Endothelial cell of umbilical vein (primary cell): ENCODE results near the gene SMARCC2. TPM values are rescaled to one million over a fixed set of nuclear protein-coding genes. Genes with fewer than 3 reads are reported as not detected.

Experiments
- BruUV-seq: library from RNA; stranded (reverse); fragments of 400-500 nt; replicated peaks from 2 replicates; lab custom pipeline; 2021; lab: Mats Ljungman, UMichigan
- CTCF ChIA-PET: fragments of 300-600, 350-600 bp; sonication (Branson Sonifier 250); formaldehyde crosslinking; loops from one replicate; lab custom pipeline; 2021; ENCODE audit warnings: antibody characterized with exemption, inconsistent platforms; lab: Charles Lee
- POLR2A ChIA-PET: fragments of 300-600, 350-600 bp; sonication (Branson Sonifier 250); formaldehyde crosslinking; loops from one replicate; lab custom pipeline; 2021; ENCODE audit warnings: antibody characterized with exemption, inconsistent platforms; lab: Charles Lee
- DNase-seq: peaks from one replicate; pipeline ENCODE4 v3.0.0-alpha.2; 2011; ENCODE audit warnings: low read depth, low spot score
- FAIRE-seq: peaks from 2 replicates; lab custom pipeline; 2011; peaks lifted over from hg19 to GRCh38; lab: Jason Lieb, UNC
- H2AFZ ChIP-seq: 2 replicates; pipeline ENCODE4 v1.6.0; 2012; ENCODE audit warnings: low read depth, low read length, control low read depth, inconsistent platforms
- H3K27ac ChIP-seq: 2 replicates; pipeline ENCODE4 v1.5.1; 2011; ENCODE audit warnings: low read depth, mild to moderate bottlenecking, control low read depth, low read length, moderate library complexity; ENCODE audit not compliant: insufficient read depth
- H3K27me3 ChIP-seq, 2 experiments: 2 replicates each; pipeline versions ENCODE4 v1.6.0 to v1.6.1; 2011; ENCODE audit warnings: low read length in 2 of 2, mixed read lengths in 1 of 2; ENCODE audit not compliant: control insufficient read depth in 2 of 2, insufficient read depth in 2 of 2
- H3K36me3 ChIP-seq, 2 experiments: 2 replicates in 1 of 2; 3 replicates in 1 of 2; pipeline ENCODE4 v1.5.1; 2011; ENCODE audit warnings: low read length in 2 of 2, mild to moderate bottlenecking in 1 of 2, moderate library complexity in 1 of 2; ENCODE audit not compliant: control insufficient read depth in 2 of 2, insufficient read depth in 2 of 2; ENCODE audit errors: extremely low read depth in 1 of 2
- H3K4me1 ChIP-seq: 3 replicates; pipeline ENCODE4 v1.5.1; 2011; ENCODE audit warnings: mild to moderate bottlenecking, low read length; ENCODE audit not compliant: control insufficient read depth, insufficient read depth; ENCODE audit errors: extremely low read depth
- H3K4me2 ChIP-seq: 2 replicates; pipeline ENCODE4 v1.6.1; 2011; ENCODE audit warnings: low read length, control low read depth, mixed read lengths; ENCODE audit not compliant: insufficient read depth
- H3K4me3 ChIP-seq, 3 experiments: fragments of 200-600 bp in 1 of 3; sonication (generic), shearing (Covaris generic) in 1 of 3; replicated peaks in 1 of 3; 2 replicates each; pipeline ENCODE4 v1.5.1; 2011 to 2016; ENCODE audit warnings: control low read depth in 3 of 3, low read length in 3 of 3, mild to moderate bottlenecking in 2 of 3, inconsistent platforms in 1 of 3, low read depth in 1 of 3, moderate library complexity in 1 of 3; ENCODE audit not compliant: insufficient read depth in 1 of 3
- H3K79me2 ChIP-seq: 2 replicates; pipeline ENCODE4 v1.6.0; 2012; ENCODE audit warnings: low read length, inconsistent platforms; ENCODE audit not compliant: control insufficient read depth, insufficient read depth
- H3K9ac ChIP-seq: replicated peaks from 2 replicates; pipeline ENCODE3; 2011; ENCODE audit warnings: low read length, control low read depth; ENCODE audit not compliant: insufficient read depth; ENCODE audit errors: extremely low read depth
- H3K9me1 ChIP-seq: replicated peaks from 3 replicates; pipeline ENCODE4 v1.6.0; 2011; ENCODE audit warnings: mild to moderate bottlenecking, low read length; ENCODE audit not compliant: control insufficient read depth, insufficient read depth; ENCODE audit errors: extremely low read depth
- H3K9me3 ChIP-seq: replicated peaks from 2 replicates; pipeline ENCODE4 v1.5.1; 2012; ENCODE audit warnings: low read length, inconsistent platforms; ENCODE audit not compliant: control insufficient read depth, insufficient read depth
- H4K20me1 ChIP-seq: replicated peaks from 2 replicates; pipeline ENCODE3; 2011; ENCODE audit warnings: mild to moderate bottlenecking, low read length; ENCODE audit not compliant: control insufficient read depth, insufficient read depth; ENCODE audit errors: extremely low read depth
- EZH2 ChIP-seq: IDR thresholded peaks from 2 replicates; pipeline ENCODE4 v1.6.1; 2012; ENCODE audit warnings: borderline replicate concordance, low read depth, mild to moderate bottlenecking, moderate library complexity, low read length, inconsistent platforms; ENCODE audit not compliant: severe bottlenecking
- FOS ChIP-seq: IDR thresholded peaks from 2 replicates; pipeline ENCODE4 v1.6.1; 2011; ENCODE audit warnings: mild to moderate bottlenecking, low read length, moderate library complexity, borderline replicate concordance; ENCODE audit not compliant: insufficient read depth
- GATA2 ChIP-seq: IDR thresholded peaks from 2 replicates; pipeline ENCODE4 v1.7.0; 2011; ENCODE audit warnings: low read depth, mild to moderate bottlenecking, moderate library complexity, mixed read lengths, low read length; ENCODE audit not compliant: insufficient read length, insufficient read depth
- JUN ChIP-seq: IDR thresholded peaks from 2 replicates; pipeline ENCODE4 v1.6.1; 2011; ENCODE audit warnings: borderline replicate concordance, low read depth; ENCODE audit not compliant: insufficient read length, insufficient read depth
- MYC ChIP-seq: IDR thresholded peaks from one replicate; pipeline ENCODE4 v1.6.1; 2011; ENCODE audit warnings: mild to moderate bottlenecking, low read depth, low read length
- POLR2A ChIP-seq: IDR thresholded peaks from 2 replicates; pipeline ENCODE4 v1.6.1; 2012; ENCODE audit warnings: low read depth, mild to moderate bottlenecking, control low read depth, low read length
- POLR2AphosphoS5 ChIP-seq: IDR thresholded peaks from 2 replicates; pipeline ENCODE4 v1.6.1; 2012; ENCODE audit warnings: low read depth, mild to moderate bottlenecking, control low read depth, low read length, moderate library complexity; ENCODE audit not compliant: insufficient read depth
- dilution Hi-C: fragments of 300-500 bp; cut with MboI; formaldehyde crosslinking; loops from one replicate; pipeline ENCODE4 v1.15.0; 2019; ENCODE audit warnings: low sequenced_read_pairs; ENCODE audit not compliant: extremely low pct_ligation_motif_present
- intact Hi-C: fragments of 100-400 bp; cut with micrococcal nuclease; formaldehyde crosslinking; loops from one replicate; pipeline ENCODE4 v1.10.0; 2022
- polyA plus RNA-seq, 4 experiments: library from polyadenylated mRNA; depleted of rRNA in 3 of 4; stranded (reverse) in 3 of 4; unstranded in 1 of 4; fragments of >200 nt; gene quantifications; 2 replicates each; pipeline versions ENCODE4 v1.2.1 to v1.2.3, GENCODE V29; 2011 to 2012; ENCODE audit warnings: missing spikeins in 1 of 4
- total RNA-seq: library from RNA; stranded (reverse); gene quantifications from 2 replicates; pipeline ENCODE4 v1.2.3, GENCODE V29; 2021
- TF ChIP-seq, protein P1 (sequence below), 2 donors: IDR thresholded peaks; 1 replicate in 1 of 2; 2 replicates in 1 of 2; pipeline ENCODE4 v1.5.1; 2011; ENCODE audit warnings: low read length in 2 of 2, mild to moderate bottlenecking in 2 of 2, moderate library complexity in 2 of 2, control low read depth in 1 of 2, inconsistent platforms in 1 of 2, low read depth in 1 of 2; ENCODE audit not compliant: insufficient read depth in 1 of 2; ENCODE audit errors: extremely low read depth in 1 of 2
- TF ChIP-seq, protein P2 (sequence below): IDR thresholded peaks from 2 replicates; pipeline ENCODE4 v1.6.1; 2011; ENCODE audit not compliant: insufficient read depth, insufficient read length

SMARCC2 gene
- total and polyA plus RNA-seq, 2 donors (not counting 3 experiments of a cell fraction or from before 2014, with no cell fraction given), result 51.9 to 121 TPM

DNA sequence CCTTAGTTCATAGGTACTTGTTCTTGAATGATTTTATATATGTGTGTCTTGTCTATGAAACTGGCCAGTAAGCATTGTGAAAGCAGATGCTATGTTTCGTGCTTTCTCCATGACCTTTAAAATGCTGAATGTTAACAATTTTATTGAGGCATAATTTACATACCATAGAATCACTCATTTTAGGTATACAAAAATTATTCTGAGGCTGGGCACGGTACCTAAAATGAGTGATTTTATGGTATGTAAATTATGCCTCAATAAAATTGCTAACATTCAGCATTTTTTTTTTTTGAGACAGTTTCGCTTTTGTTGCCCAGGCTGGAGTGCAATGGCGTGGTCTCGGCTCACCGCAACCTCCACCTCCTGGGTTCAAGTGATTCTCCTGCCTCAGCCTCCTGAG, 54.4 kb downstream of the SMARCC2 start:
- dilution Hi-C loops, result no loop called here
- POLR2A ChIA-PET, result no interaction called here

More for the DNA sequence above, 54.4 kb downstream of the SMARCC2 start:
- Histone ChIP-seq H4K20me1 (no peaks in the 10 kb centered on the region), H3K36me3 (peaks cover 22 to 60% of the 10 kb centered on the region in 2 experiments), H3K9me3 (no peaks in the 10 kb centered on the region), H3K27ac (no peak overlapping the region), H3K27me3 (no peaks in the 10 kb centered on the region), H2AFZ (no peak overlapping the region), H3K79me2 (peaks cover 6% of the 10 kb centered on the region), H3K9me1 (no peaks in the 10 kb centered on the region), H3K4me3 (no peak overlapping the region), H3K9ac (no peak overlapping the region), H3K4me2 (no peak overlapping the region), H3K4me1 (no peaks in the 10 kb centered on the region)
- no TSS peak for BruUV-seq
- CTCF ChIA-PET, result no interaction called here
- FAIRE-seq (no peak), DNase-seq (no peak)
- intact Hi-C loops, result no loop called here
- no peak for TF ChIP-seq EZH2
- TF ChIP-seq JUN, result no peak
- TF ChIP-seq, protein P1, sequence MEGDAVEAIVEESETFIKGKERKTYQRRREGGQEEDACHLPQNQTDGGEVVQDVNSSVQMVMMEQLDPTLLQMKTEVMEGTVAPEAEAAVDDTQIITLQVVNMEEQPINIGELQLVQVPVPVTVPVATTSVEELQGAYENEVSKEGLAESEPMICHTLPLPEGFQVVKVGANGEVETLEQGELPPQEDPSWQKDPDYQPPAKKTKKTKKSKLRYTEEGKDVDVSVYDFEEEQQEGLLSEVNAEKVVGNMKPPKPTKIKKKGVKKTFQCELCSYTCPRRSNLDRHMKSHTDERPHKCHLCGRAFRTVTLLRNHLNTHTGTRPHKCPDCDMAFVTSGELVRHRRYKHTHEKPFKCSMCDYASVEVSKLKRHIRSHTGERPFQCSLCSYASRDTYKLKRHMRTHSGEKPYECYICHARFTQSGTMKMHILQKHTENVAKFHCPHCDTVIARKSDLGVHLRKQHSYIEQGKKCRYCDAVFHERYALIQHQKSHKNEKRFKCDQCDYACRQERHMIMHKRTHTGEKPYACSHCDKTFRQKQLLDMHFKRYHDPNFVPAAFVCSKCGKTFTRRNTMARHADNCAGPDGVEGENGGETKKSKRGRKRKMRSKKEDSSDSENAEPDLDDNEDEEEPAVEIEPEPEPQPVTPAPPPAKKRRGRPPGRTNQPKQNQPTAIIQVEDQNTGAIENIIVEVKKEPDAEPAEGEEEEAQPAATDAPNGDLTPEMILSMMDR (IDR thresholded peaks at IDR 0.05; ENCODE audit: extremely low read depth in 1 of 2, insufficient read depth in 1 of 2, low read depth in 1 of 2, low read length in 2 of 2), result no peak
- TF ChIP-seq MYC, result no peak
- no peak for TF ChIP-seq POLR2AphosphoS5
- TF ChIP-seq FOS, result no peak
- no peak for TF ChIP-seq GATA2
- TF ChIP-seq POLR2A, result no peak
- TF ChIP-seq, protein P2, sequence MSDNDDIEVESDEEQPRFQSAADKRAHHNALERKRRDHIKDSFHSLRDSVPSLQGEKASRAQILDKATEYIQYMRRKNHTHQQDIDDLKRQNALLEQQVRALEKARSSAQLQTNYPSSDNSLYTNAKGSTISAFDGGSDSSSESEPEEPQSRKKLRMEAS, result no peak
